Neural progenitor cell (in vitro differentiated cells): ENCODE results near the gene GPR141. TPM values are rescaled to one million over a fixed set of nuclear protein-coding genes. Genes with fewer than 3 reads are reported as not detected.

Experiments
- DNase-seq: peaks from one replicate; pipeline ENCODE4 v3.0.0-alpha.2; 2016; ENCODE audit warnings: low spot score
- H2AFZ ChIP-seq: fragments of 200-600 bp; sonication (generic); replicated peaks from 2 replicates; pipeline ENCODE4 v1.6.1; 2016; ENCODE audit warnings: antibody characterized with exemption
- H3F3A ChIP-seq: fragments of 200-600 bp; sonication (generic); 2 replicates; pipeline ENCODE4 v1.6.1; 2016; ENCODE audit warnings: antibody characterized with exemption, low read depth
- H3K27ac ChIP-seq: fragments of 200-600 bp; sonication (generic); 2 replicates; pipeline ENCODE4 v1.5.1; 2016; ENCODE audit warnings: mild to moderate bottlenecking
- H3K27me3 ChIP-seq: fragments of 200-600 bp; sonication (generic); 2 replicates; pipeline ENCODE4 v1.6.1; 2016; ENCODE audit warnings: mild to moderate bottlenecking, moderate library complexity
- H3K36me3 ChIP-seq: fragments of 200-600 bp; sonication (generic); 2 replicates; pipeline ENCODE4 v1.5.1; 2016
- H3K4me1 ChIP-seq: fragments of 200-600 bp; sonication (generic); 2 replicates; pipeline ENCODE4 v1.6.1; 2016; ENCODE audit warnings: mixed run types
- H3K4me2 ChIP-seq: fragments of 200-600 bp; sonication (generic); 2 replicates; pipeline ENCODE4 v1.6.1; 2016
- H3K4me3 ChIP-seq: fragments of 200-600 bp; sonication (generic); 2 replicates; pipeline ENCODE4 v1.5.1; 2016
- H3K79me2 ChIP-seq: fragments of 200-600 bp; sonication (generic); 2 replicates; pipeline ENCODE4 v1.6.1; 2016; ENCODE audit warnings: low read depth
- H3K9ac ChIP-seq: fragments of 200-600 bp; sonication (generic); 2 replicates; pipeline ENCODE4 v1.6.1; 2016
- H3K9me3 ChIP-seq: fragments of 200-600 bp; sonication (generic); 2 replicates; pipeline ENCODE4 v1.5.1; 2016; ENCODE audit warnings: low read depth
- H4K20me1 ChIP-seq: fragments of 200-600 bp; sonication (generic); 2 replicates; pipeline ENCODE4 v1.6.1; 2016; ENCODE audit warnings: low read depth
- H3K27ac Mint-ChIP-seq: 3 replicates; pipeline ENCODE4 v1.8.0; 2021; ENCODE audit warnings: mixed read lengths
- H3K27me3 Mint-ChIP-seq: 2 replicates; pipeline ENCODE4 v1.8.0; 2022; ENCODE audit warnings: low read depth, mild to moderate bottlenecking, inconsistent platforms, moderate library complexity, mixed read lengths; ENCODE audit not compliant: insufficient read depth
- H3K36me3 Mint-ChIP-seq: 3 replicates; pipeline ENCODE4 v1.8.0; 2021; ENCODE audit warnings: mixed read lengths
- H3K4me1 Mint-ChIP-seq: 3 replicates; pipeline ENCODE4 v1.8.0; 2021; ENCODE audit warnings: mixed read lengths
- H3K4me3 Mint-ChIP-seq: 3 replicates; pipeline ENCODE4 v1.8.0; 2021; ENCODE audit warnings: mild to moderate bottlenecking, moderate library complexity, mixed read lengths
- H3K9me3 Mint-ChIP-seq: 3 replicates; pipeline ENCODE4 v1.8.0; 2020; ENCODE audit warnings: mixed read lengths
- CTCF ChIP-seq: fragments of 200-600 bp; sonication (generic); IDR thresholded peaks from 2 replicates; pipeline ENCODE4 v1.5.1; 2017; ENCODE audit warnings: antibody characterized with exemption, mild to moderate bottlenecking
- EZH2 ChIP-seq: fragments of 200-600 bp; sonication (generic); IDR thresholded peaks from 2 replicates; pipeline ENCODE4 v1.6.1; 2017; ENCODE audit warnings: antibody characterized with exemption, mild to moderate bottlenecking, moderate library complexity
- EZH2phosphoT487 ChIP-seq: fragments of 200-600 bp; sonication (generic); IDR thresholded peaks from 2 replicates; pipeline ENCODE4 v1.6.1; 2017; ENCODE audit warnings: antibody characterized with exemption
- total RNA-seq: library from RNA; depleted of rRNA; stranded (reverse); fragments of >200 nt; gene quantifications from 2 replicates; pipeline ENCODE4 v1.2.3, GENCODE V29; 2015; ENCODE audit warnings: low replicate concordance

The GPR141 gene
- total RNA-seq, 1 donor from 2014 or later: 2.6 TPM

DNA sequence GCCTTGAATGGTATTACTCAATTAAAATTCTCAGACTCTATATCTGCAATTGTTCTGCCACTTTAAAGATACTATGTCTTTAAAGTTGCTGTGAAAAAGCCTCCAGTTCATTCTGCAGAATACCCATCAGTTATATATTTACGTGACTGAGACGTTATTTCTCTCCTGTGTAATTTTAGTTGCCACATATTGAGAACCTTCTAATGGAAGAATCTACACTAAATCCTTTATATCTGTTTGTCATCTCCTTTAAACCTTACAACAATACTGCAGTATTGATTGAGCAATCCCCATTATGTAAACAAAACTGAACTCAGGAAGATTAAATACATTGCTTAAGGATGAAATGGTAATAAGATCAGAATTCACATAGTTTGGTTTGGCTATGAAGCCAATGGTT is 30.0 kb downstream of the GPR141 start:
- no peaks in the 10 kb centered on the region for H3K36me3 Mint-ChIP-seq
- H3K4me2 ChIP-seq: no peak overlapping the region
- H2AFZ ChIP-seq: no peak overlapping the region
- no peak overlapping the region for H3K4me3 ChIP-seq
- H3K4me1 ChIP-seq: peaks cover 6% of the 10 kb centered on the region
- no peak for DNase-seq
- H3F3A ChIP-seq: no peaks in the 10 kb centered on the region
- H3K27ac ChIP-seq: no peak overlapping the region
- no peak overlapping the region for H3K9ac ChIP-seq
- no peaks in the 10 kb centered on the region for H3K79me2 ChIP-seq
- no peaks in the 10 kb centered on the region for H3K9me3 Mint-ChIP-seq
- H3K27me3 Mint-ChIP-seq: no peaks in the 10 kb centered on the region
- H3K36me3 ChIP-seq: no peaks in the 10 kb centered on the region
- no peak overlapping the region for H3K27ac Mint-ChIP-seq
- no peaks in the 10 kb centered on the region for H4K20me1 ChIP-seq
- H3K9me3 ChIP-seq: no peaks in the 10 kb centered on the region
- H3K4me3 Mint-ChIP-seq: no peak overlapping the region
- TF ChIP-seq EZH2 (no peak), CTCF (no peak), EZH2phosphoT487 (no peak)
- no peaks in the 10 kb centered on the region for H3K27me3 ChIP-seq
- no peaks in the 10 kb centered on the region for H3K4me1 Mint-ChIP-seq

DNA sequence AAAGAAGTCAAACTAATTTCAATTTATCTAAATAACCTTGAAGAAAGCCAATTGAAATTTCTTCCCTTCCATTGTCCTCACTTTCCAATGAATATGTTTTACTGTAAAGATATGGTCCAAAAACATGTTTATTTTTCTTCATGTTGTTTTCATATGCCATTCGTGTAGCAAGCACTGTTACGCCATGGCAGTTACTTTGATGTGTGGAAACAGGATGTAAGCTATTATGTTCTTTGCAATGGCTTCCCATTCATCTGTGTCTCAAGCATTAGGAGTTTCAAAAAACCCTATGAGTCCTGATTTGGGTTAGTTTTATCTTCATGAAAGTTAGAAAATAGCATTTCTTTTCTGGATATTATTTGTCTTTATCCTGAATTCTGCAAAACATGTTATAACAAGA is 31.0 kb downstream of the GPR141 start:
- Histone ChIP-seq H3F3A (no peaks in the 10 kb centered on the region), H2AFZ (no peak overlapping the region), H3K9ac (no peak overlapping the region), H3K4me1 (peaks cover 3% of the 10 kb centered on the region), H3K36me3 (no peaks in the 10 kb centered on the region), H3K4me2 (no peak overlapping the region), H3K9me3 (no peaks in the 10 kb centered on the region), H3K27ac (no peak overlapping the region), H3K27me3 (no peaks in the 10 kb centered on the region), H3K4me3 (no peak overlapping the region), H4K20me1 (no peaks in the 10 kb centered on the region), H3K79me2 (no peaks in the 10 kb centered on the region)
- Mint-ChIP-seq H3K27me3 (no peaks in the 10 kb centered on the region), H3K4me1 (no peaks in the 10 kb centered on the region), H3K4me3 (no peak overlapping the region), H3K36me3 (no peaks in the 10 kb centered on the region), H3K9me3 (no peaks in the 10 kb centered on the region), H3K27ac (no peak overlapping the region)
- no peak for DNase-seq
- no peak for TF ChIP-seq CTCF
- no peak for TF ChIP-seq EZH2phosphoT487
- TF ChIP-seq EZH2: no peak

DNA sequence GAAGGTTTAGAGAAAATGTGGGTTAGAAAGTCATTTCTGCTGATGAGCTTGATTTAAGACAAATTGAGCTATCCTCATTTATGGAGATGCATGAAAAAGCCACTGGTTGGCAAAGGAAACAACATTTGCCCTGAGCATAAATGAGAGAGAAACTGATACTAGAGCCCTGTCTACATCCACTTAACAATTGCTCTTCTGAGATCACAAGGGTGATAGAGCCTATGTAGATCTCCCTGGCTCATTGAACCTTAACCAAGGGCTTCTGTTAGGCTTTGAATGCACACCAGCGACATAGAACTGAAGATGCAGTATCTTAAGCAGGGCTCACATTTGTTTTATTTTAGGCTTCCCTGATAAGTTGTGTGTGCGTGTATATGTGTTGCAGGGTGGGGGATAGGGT is 35.0 kb downstream of the GPR141 start:
- Histone ChIP-seq H2AFZ (no peak overlapping the region), H3K27ac (no peak overlapping the region), H3K79me2 (no peaks in the 10 kb centered on the region), H3K27me3 (no peaks in the 10 kb centered on the region), H3K9me3 (no peaks in the 10 kb centered on the region), H3K36me3 (no peaks in the 10 kb centered on the region), H3K4me2 (no peak overlapping the region), H3K4me3 (no peak overlapping the region), H3F3A (no peaks in the 10 kb centered on the region), H4K20me1 (no peaks in the 10 kb centered on the region), H3K4me1 (no peaks in the 10 kb centered on the region), H3K9ac (no peak overlapping the region)
- TF ChIP-seq EZH2phosphoT487 (no peak), CTCF (no peak), EZH2 (no peak)
- no peak overlapping the region for H3K27ac Mint-ChIP-seq
- H3K36me3 Mint-ChIP-seq: no peaks in the 10 kb centered on the region
- H3K27me3 Mint-ChIP-seq: peaks cover 2% of the 10 kb centered on the region
- no peak for DNase-seq
- H3K9me3 Mint-ChIP-seq: no peaks in the 10 kb centered on the region
- no peak overlapping the region for H3K4me3 Mint-ChIP-seq
- H3K4me1 Mint-ChIP-seq: no peaks in the 10 kb centered on the region

- Histone ChIP-seq H2AFZ (no peak overlapping the region), H3K9ac (no peak overlapping the region), H3K79me2 (no peaks in the 10 kb centered on the region), H3K27me3 (no peaks in the 10 kb centered on the region), H3K36me3 (no peaks in the 10 kb centered on the region), H3K4me2 (no peak overlapping the region), H3F3A (no peaks in the 10 kb centered on the region), H3K27ac (no peak overlapping the region), H3K4me3 (no peak overlapping the region), H3K9me3 (no peaks in the 10 kb centered on the region), H4K20me1 (no peaks in the 10 kb centered on the region), H3K4me1 (no peaks in the 10 kb centered on the region)
- Mint-ChIP-seq H3K36me3 (no peaks in the 10 kb centered on the region), H3K27ac (no peak overlapping the region), H3K27me3 (peaks cover 2% of the 10 kb centered on the region), H3K9me3 (no peaks in the 10 kb centered on the region), H3K4me3 (no peak overlapping the region), H3K4me1 (no peaks in the 10 kb centered on the region)
- no peak for TF ChIP-seq EZH2phosphoT487
- TF ChIP-seq EZH2: no peak
- TF ChIP-seq CTCF: no peak
- DNase-seq: no peak
Measured at GRCh38 chr7:37719077-37719476, 35.5 kb downstream of the GPR141 start.
